ENCODE results near the gene NRXN3. TPM values are rescaled to one million over a fixed set of nuclear protein-coding genes. Genes with fewer than 3 reads are reported as not detected.

NRXN3 gene
- total RNA-seq, 3 donors from 2014 or later: 2.1 to 27.3 (median 2.6) TPM

DNA sequence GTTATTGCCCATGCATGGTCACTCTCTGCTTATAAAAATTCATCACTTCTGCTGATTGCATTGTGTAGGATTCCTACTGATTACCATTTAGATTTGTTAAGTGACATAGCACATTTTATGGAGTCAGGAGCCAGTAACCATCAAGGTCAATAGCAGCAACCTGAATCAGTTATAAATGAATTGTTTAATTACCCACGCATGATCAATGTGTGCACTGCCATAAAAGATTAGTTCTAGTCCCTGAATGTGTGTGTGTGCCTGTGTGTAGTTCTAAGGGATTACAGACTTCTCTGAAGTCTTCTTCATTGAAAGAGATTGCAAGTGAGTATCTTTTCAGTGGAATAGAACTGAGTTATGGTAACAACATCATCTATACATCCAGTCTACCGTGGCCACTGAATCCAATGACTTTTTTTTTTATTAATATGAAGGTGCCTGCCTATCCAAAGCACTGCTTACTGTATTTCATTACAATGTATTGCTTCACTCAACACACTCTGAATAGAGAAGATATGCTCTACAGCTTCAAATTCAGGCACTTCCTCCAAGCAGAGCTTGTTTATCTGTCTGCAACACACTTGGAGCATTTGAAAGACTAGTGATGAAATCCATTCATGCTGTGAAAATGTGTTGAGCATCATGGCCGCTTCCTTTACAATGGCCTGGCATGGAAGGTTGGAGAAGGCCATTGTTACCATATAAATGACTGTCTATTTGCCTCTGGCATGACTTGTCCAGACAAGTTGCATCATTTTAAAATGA lies 1659.4 kb downstream of the NRXN3 start:
- intact Hi-C loops (cut with DNase I, micrococcal nuclease): no loop called here
- ATAC-seq (no peak), DNase-seq (no peak)
- Histone ChIP-seq H3K9me3 (no peaks in the 10 kb centered on the region), H3K4me3 (no peak overlapping the region), H3K4me1 (ENCODE audit: low read depth) (no peaks in the 10 kb centered on the region), H3K36me3 (ENCODE audit: low read depth) (no peaks in the 10 kb centered on the region)
- TF ChIP-seq, protein P1, sequence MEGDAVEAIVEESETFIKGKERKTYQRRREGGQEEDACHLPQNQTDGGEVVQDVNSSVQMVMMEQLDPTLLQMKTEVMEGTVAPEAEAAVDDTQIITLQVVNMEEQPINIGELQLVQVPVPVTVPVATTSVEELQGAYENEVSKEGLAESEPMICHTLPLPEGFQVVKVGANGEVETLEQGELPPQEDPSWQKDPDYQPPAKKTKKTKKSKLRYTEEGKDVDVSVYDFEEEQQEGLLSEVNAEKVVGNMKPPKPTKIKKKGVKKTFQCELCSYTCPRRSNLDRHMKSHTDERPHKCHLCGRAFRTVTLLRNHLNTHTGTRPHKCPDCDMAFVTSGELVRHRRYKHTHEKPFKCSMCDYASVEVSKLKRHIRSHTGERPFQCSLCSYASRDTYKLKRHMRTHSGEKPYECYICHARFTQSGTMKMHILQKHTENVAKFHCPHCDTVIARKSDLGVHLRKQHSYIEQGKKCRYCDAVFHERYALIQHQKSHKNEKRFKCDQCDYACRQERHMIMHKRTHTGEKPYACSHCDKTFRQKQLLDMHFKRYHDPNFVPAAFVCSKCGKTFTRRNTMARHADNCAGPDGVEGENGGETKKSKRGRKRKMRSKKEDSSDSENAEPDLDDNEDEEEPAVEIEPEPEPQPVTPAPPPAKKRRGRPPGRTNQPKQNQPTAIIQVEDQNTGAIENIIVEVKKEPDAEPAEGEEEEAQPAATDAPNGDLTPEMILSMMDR (IDR thresholded peaks at IDR 0.05): no peak

DNA sequence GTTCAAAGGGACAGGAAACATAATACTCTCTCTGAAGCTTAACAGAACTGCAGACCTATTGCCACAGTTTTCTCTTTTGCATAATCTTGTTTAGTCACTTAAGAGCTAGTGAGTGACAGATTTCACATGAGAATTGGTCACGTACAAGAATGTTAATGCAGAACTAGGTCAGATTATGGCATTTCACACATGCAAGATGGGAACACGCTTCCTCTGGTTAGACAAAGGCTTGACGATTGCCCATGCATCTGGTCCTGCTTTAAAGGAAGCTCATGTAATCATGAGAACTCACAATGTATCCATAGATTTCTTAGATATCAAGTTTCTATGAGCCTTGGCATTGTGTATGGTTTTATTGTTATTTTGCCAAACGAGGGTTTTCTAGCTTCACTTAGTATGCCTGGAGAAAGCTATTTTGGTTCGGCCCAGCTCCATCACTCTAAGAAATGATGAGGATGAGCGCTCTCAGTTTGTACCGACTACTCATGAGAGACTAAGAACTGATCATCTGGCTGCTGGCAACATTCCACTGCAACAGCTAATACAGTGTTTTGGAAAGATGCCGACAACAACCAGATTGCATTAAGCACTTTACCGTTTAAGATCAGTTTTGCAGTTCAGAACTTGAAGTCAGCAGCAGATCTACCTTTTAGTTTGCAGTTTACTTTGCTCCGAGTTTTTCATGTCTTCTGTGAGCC lies 1661.2 kb downstream of the NRXN3 start:
- H3K4me1 ChIP-seq (ENCODE audit: low read depth): no peaks in the 10 kb centered on the region
- intact Hi-C loops (cut with DNase I, micrococcal nuclease): no loop called here
- no peak for ATAC-seq

GRCh38 chr14:79833781-79834180 lies 1663.6 kb downstream of the NRXN3 start:
- intact Hi-C loops (cut with DNase I, micrococcal nuclease): no loop called here
- Histone ChIP-seq H3K36me3 (ENCODE audit: low read depth) (no peaks in the 10 kb centered on the region), H3K4me1 (ENCODE audit: low read depth) (no peaks in the 10 kb centered on the region), H3K9me3 (no peaks in the 10 kb centered on the region), H3K4me3 (no peak overlapping the region)
- ATAC-seq: no peak
- TF ChIP-seq, protein P1 (IDR thresholded peaks at IDR 0.05): no peak
- DNase-seq: no peak

More for the DNA sequence above, 1661.2 kb downstream of the NRXN3 start:
- no peak for DNase-seq
- H3K9me3 ChIP-seq: no peaks in the 10 kb centered on the region
- no peaks in the 10 kb centered on the region for H3K36me3 ChIP-seq (ENCODE audit: low read depth)
- TF ChIP-seq, protein P1 (IDR thresholded peaks at IDR 0.05): no peak
- no peak overlapping the region for H3K4me3 ChIP-seq

DNA sequence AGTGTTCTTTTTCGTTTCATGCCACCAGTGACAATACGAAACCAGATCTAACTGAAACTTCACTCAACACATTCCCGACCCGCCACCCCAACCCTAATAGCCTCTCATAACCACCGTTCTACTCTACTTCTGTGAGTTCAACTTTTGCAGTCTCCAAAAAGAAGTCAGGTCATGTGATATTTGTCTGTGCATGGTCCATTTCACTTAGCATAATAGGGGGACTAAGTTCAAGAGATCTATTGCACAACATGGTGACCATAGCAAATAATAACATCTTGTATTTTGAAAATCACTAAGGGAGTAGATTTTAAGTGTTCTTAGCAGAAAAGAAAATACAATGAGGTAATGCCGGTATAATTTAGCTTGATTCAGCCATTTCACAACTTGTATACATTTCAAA lies 1664.7 kb downstream of the NRXN3 start:
- ATAC-seq (no peak), DNase-seq (no peak)
- Histone ChIP-seq H3K9me3 (no peaks in the 10 kb centered on the region), H3K4me1 (ENCODE audit: low read depth) (no peaks in the 10 kb centered on the region), H3K36me3 (ENCODE audit: low read depth) (no peaks in the 10 kb centered on the region), H3K4me3 (no peak overlapping the region)
- TF ChIP-seq, protein P1 (IDR thresholded peaks at IDR 0.05): no peak
- intact Hi-C loops (cut with DNase I, micrococcal nuclease): no loop called here

GRCh38 chr14:79836577-79836976 lies 1666.4 kb downstream of the NRXN3 start:
- H3K4me3 ChIP-seq: no peak overlapping the region
- DNase-seq (no peak), ATAC-seq (no peak)
- no peaks in the 10 kb centered on the region for H3K4me1 ChIP-seq (ENCODE audit: low read depth)
- intact Hi-C loops (cut with DNase I, micrococcal nuclease): no loop called here
- no peaks in the 10 kb centered on the region for H3K9me3 ChIP-seq
- TF ChIP-seq, protein P1 (IDR thresholded peaks at IDR 0.05): no peak
- H3K36me3 ChIP-seq (ENCODE audit: low read depth): no peaks in the 10 kb centered on the region
